Liver (tissue), 9 donors: ENCODE measurements around the gene SF3B1. TPM values are rescaled to one million over a fixed set of nuclear protein-coding genes. Genes with fewer than 3 reads are reported as not detected.

Experiments
- DNase-seq: peaks from one replicate; pipeline ENCODE4 v3.0.0-alpha.2; 2017; ENCODE audit warnings: low spot score
- H3K27ac ChIP-seq, 2 donors: one replicate each; pipeline ENCODE4 v1.7.0; 2013; ENCODE audit warnings: inconsistent platforms in 2 of 2, low read length in 2 of 2, control low read depth in 1 of 2, low read depth in 1 of 2, mild to moderate bottlenecking in 1 of 2
- H3K27me3 ChIP-seq, 4 donors: one replicate each; pipeline versions ENCODE4 v1.6.1 to v1.7.0; 2013; ENCODE audit warnings: low read length in 3 of 4, inconsistent platforms in 1 of 4, mild to moderate bottlenecking in 1 of 4, moderate library complexity in 1 of 4; ENCODE audit not compliant: control insufficient read depth in 4 of 4, insufficient read depth in 4 of 4
- H3K36me3 ChIP-seq, 4 donors: one replicate each; pipeline versions ENCODE4 v1.6.1 to v1.7.0; 2013; ENCODE audit warnings: low read length in 3 of 4, mild to moderate bottlenecking in 3 of 4, low read depth in 1 of 4, moderate library complexity in 1 of 4; ENCODE audit not compliant: control insufficient read depth in 4 of 4, insufficient read depth in 3 of 4
- H3K4me1 ChIP-seq, 4 donors: one replicate each; pipeline versions ENCODE4 v1.6.1 to v1.7.0; 2013; ENCODE audit warnings: low read length in 3 of 4, mild to moderate bottlenecking in 3 of 4, moderate library complexity in 1 of 4; ENCODE audit not compliant: control insufficient read depth in 4 of 4, insufficient read depth in 4 of 4
- H3K4me3 ChIP-seq, 3 donors: one replicate each; pipeline versions ENCODE4 v1.6.1 to v1.7.0; 2013; ENCODE audit warnings: low read length in 3 of 3, control low read depth in 1 of 3, low read depth in 1 of 3, mild to moderate bottlenecking in 1 of 3
- H3K9ac ChIP-seq, 2 donors: one replicate each; pipeline ENCODE4 v1.7.0; 2013; ENCODE audit warnings: low read length in 2 of 2, mild to moderate bottlenecking in 2 of 2, moderate library complexity in 2 of 2, control low read depth in 1 of 2, low read depth in 1 of 2
- H3K9me3 ChIP-seq, 4 donors: one replicate each; pipeline versions ENCODE4 v1.6.1 to v1.7.0; 2013; ENCODE audit warnings: low read length in 3 of 4; ENCODE audit not compliant: control insufficient read depth in 4 of 4
- FOXA1 ChIP-seq: IDR thresholded peaks from 2 replicates; pipeline ENCODE4 v1.6.1; 2016; ENCODE audit warnings: antibody characterized with exemption
- FOXA2 ChIP-seq: IDR thresholded peaks from 2 replicates; pipeline ENCODE4 v1.6.1; 2016; ENCODE audit warnings: antibody characterized with exemption
- JUND ChIP-seq, 2 donors: IDR thresholded peaks; 2 replicates each; pipeline ENCODE4 v1.6.1; 2016; ENCODE audit warnings: antibody characterized with exemption in 2 of 2
- MAX ChIP-seq: IDR thresholded peaks from 2 replicates; pipeline ENCODE4 v1.6.1; 2016; ENCODE audit warnings: antibody characterized with exemption
- NR2F2 ChIP-seq: IDR thresholded peaks from 2 replicates; pipeline ENCODE4 v1.6.1; 2016; ENCODE audit warnings: antibody characterized with exemption
- RAD21 ChIP-seq, 2 donors: IDR thresholded peaks; 2 replicates each; pipeline ENCODE4 v1.6.1; 2016; ENCODE audit warnings: antibody characterized with exemption in 2 of 2, mild to moderate bottlenecking in 2 of 2
- REST ChIP-seq: IDR thresholded peaks from 2 replicates; pipeline ENCODE4 v1.6.1; 2016; ENCODE audit warnings: antibody characterized with exemption, mild to moderate bottlenecking
- RXRA ChIP-seq, 2 donors: IDR thresholded peaks; 2 replicates each; pipeline ENCODE4 v1.6.1; 2017 to 2018; ENCODE audit warnings: antibody characterized with exemption in 2 of 2, mild to moderate bottlenecking in 1 of 2
- SP1 ChIP-seq: IDR thresholded peaks from 2 replicates; pipeline ENCODE4 v1.6.1; 2018; ENCODE audit warnings: antibody characterized with exemption, mild to moderate bottlenecking
- TAF1 ChIP-seq: conservative IDR thresholded peaks from 2 replicates; pipeline ENCODE4 v1.6.1; 2016; ENCODE audit warnings: antibody characterized with exemption, mild to moderate bottlenecking
- YY1 ChIP-seq: IDR thresholded peaks from 2 replicates; pipeline ENCODE4 v1.6.1; 2016; ENCODE audit warnings: antibody characterized with exemption, mild to moderate bottlenecking
- WGBS: extraction: QIAGEN DNeasy Blood & Tissue Kit; methylation state at CpG from one replicate; pipeline ENCODE4 v1.1.7; 2013; 5-methylcytosine and 5-hydroxymethylcytosine counted together
- polyA plus RNA-seq, 2 donors: library from polyadenylated mRNA; stranded (reverse) in 1 of 2; unstranded in 1 of 2; fragments of 200-250 nt in 1 of 2; fragments of >200 nt in 1 of 2; fragmentation: Nextera tagmentation in 1 of 2; extraction: Ambion mirVana in 1 of 2; gene quantifications; one replicate each; pipeline versions ENCODE4 v1.2.1 to v1.2.3, GENCODE V29; 2013 to 2015
- total RNA-seq, 2 donors: library from RNA; depleted of rRNA; stranded (reverse); fragments of >200 nt; gene quantifications; one replicate each; pipeline ENCODE4 v1.2.3, GENCODE V29; 2014
- TF ChIP-seq, protein P1 (sequence below): IDR thresholded peaks from 2 replicates; pipeline ENCODE4 v1.6.1; 2016; ENCODE audit warnings: antibody characterized with exemption
- donor health status: healthy.
- donor health status: healthy.
- donor health status: healthy.
- donor health status: healthy.
- donor health status: healthy.

The SF3B1 gene
- total and polyA plus RNA-seq, 4 donors = 44.1 to 180 (median 139) TPM

DNA sequence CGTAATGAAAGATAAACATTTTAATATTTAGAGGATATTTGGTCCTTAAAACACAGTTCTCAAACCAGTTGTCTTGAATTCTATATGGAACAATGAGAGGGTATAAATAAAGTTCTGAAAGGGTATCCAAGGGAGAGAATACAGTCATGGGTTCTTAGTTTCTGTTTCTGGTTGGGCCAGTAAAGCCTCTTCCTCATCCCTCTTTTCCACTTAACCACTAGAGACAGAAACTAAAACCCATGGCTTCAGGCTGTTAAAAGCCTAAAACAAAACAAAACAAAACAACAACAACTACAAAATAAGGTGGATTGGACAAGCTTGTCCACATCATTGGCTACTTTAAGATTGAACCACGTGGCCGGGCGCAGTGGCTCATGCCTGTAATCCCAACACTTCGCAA is 37.3 kb upstream of the SF3B1 start:
- Histone ChIP-seq H3K27me3 (no peaks in the 10 kb centered on the region), H3K27ac (no peak overlapping the region), H3K4me1 (no peaks in the 10 kb centered on the region), H3K4me3 (no peak overlapping the region), H3K9ac (no peak overlapping the region), H3K36me3 (peaks cover 11 to 68% (median 42%) of the 10 kb centered on the region in 4 donors), H3K9me3 (no peaks in the 10 kb centered on the region)
- TF ChIP-seq RAD21 (IDR thresholded peaks at IDR 0.05) (no peak), JUND (IDR thresholded peaks at IDR 0.05) (no peak), TAF1 (no peak), REST (no peak), RXRA (IDR thresholded peaks at IDR 0.05) (no peak), FOXA2 (no peak)
- TF ChIP-seq, protein P1, sequence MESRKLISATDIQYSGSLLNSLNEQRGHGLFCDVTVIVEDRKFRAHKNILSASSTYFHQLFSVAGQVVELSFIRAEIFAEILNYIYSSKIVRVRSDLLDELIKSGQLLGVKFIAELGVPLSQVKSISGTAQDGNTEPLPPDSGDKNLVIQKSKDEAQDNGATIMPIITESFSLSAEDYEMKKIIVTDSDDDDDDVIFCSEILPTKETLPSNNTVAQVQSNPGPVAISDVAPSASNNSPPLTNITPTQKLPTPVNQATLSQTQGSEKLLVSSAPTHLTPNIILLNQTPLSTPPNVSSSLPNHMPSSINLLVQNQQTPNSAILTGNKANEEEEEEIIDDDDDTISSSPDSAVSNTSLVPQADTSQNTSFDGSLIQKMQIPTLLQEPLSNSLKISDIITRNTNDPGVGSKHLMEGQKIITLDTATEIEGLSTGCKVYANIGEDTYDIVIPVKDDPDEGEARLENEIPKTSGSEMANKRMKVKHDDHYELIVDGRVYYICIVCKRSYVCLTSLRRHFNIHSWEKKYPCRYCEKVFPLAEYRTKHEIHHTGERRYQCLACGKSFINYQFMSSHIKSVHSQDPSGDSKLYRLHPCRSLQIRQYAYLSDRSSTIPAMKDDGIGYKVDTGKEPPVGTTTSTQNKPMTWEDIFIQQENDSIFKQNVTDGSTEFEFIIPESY = no peak
- WGBS = 98% methylated on average over 5 of the region's 5 CpGs
- no peak for DNase-seq

DNA sequence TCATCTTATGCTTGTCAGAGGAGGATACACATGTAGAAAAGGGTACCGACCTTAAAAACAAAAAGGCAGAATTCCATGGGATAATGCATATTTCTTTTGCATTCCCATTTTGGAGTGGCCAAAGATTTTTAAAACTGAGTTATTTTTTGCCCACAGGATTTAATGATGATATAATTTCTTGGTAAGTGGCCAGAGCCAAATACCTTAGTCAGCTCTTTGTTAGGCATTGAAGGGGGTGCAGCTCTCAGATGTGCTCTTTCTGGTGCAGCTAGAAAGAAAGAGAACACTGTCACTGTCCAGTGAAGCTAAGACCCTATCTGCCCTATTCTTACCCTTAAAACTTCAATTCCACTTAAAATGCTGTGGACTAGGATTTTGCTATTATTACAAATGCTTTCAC is 29.3 kb upstream of the SF3B1 start:
- no peak for TF ChIP-seq RXRA (IDR thresholded peaks at IDR 0.05)
- no peak for TF ChIP-seq TAF1
- TF ChIP-seq, protein P1 = no peak
- TF ChIP-seq SP1 = no peak
- TF ChIP-seq JUND (IDR thresholded peaks at IDR 0.05) = no peak
- no peak for TF ChIP-seq FOXA1
- TF ChIP-seq YY1 = no peak
- TF ChIP-seq MAX = no peak
- TF ChIP-seq RAD21 (IDR thresholded peaks at IDR 0.05) = no peak
- TF ChIP-seq NR2F2 = no peak
- Histone ChIP-seq H3K27ac (no peak overlapping the region), H3K27me3 (no peaks in the 10 kb centered on the region), H3K36me3 (peaks cover 5 to 50% (median 44%) of the 10 kb centered on the region in 4 donors), H3K9ac (no peak overlapping the region), H3K9me3 (no peaks in the 10 kb centered on the region), H3K4me3 (no peak overlapping the region), H3K4me1 (no peaks in the 10 kb centered on the region)
- WGBS = 87% methylated on average over 1 of the region's 1 CpG
- DNase-seq = no peak
